Renal cortex interstitium (tissue), 11 donors: Measurements from ENCODE around the gene RBP3. TPM values are rescaled to one million over a fixed set of nuclear protein-coding genes. Genes with fewer than 3 reads are reported as not detected.

ENCODE experiments used
- DNase-seq, 11 donors: peaks; one replicate each; pipeline ENCODE4 v3.0.0-alpha.2; 2013; ENCODE audit warnings: low read depth in 9 of 11, low spot score in 4 of 11; ENCODE audit errors: extremely low read depth in 1 of 11
- polyA plus RNA-seq, 3 donors: library from polyadenylated mRNA; unstranded; fragments of 120-200 nt; gene quantifications; one replicate each; pipeline ENCODE4 v1.2.1, GENCODE V29; 2013; ENCODE audit not compliant: insufficient read length in 3 of 3

Gene RBP3
- polyA plus RNA-seq, 3 donors, result 0.06 to 0.16 (median 0.07) TPM

DNA sequence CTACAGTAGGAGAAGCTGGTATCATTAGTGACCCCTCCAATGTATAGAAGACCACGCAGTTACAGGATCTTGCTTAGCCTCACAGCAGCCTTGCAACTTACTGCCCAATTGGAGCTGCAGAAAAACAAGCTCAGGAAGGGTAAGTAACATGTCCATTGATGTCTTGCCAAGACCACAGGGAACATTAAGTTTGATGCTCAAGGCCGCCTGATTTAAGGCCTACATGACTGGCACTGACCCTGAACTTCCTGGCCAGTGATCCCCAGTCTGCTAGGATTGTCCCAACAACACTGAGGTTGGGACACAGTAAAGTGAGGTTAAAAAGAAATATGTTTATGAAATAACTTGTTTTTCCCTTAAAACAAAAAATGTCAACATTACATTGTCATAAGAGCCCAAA, 32.7 kb upstream of the RBP3 start:
- DNase-seq, result peak in 2 of 11 donors; percentile 28 to 34

DNA sequence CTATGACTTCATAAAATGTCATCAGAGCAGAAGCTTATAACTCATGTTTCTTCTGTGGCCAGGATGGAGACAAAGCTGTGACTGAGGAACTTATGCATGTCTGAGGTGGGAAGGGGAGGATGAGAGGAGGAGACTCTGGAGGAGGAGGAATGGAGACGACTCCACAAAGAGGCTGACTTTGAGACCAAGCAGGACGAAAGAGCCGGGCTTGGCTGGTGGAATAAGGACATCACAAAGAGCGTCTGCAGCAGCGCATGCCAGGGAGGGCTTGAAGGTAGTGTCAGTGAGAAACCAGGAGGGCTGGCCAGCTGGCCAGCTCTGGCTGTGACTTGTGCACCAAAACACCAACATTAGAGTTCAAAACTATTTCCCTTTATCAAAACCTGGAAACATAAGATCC, 32.0 kb upstream of the RBP3 start:
- DNase-seq, result no peak

DNA sequence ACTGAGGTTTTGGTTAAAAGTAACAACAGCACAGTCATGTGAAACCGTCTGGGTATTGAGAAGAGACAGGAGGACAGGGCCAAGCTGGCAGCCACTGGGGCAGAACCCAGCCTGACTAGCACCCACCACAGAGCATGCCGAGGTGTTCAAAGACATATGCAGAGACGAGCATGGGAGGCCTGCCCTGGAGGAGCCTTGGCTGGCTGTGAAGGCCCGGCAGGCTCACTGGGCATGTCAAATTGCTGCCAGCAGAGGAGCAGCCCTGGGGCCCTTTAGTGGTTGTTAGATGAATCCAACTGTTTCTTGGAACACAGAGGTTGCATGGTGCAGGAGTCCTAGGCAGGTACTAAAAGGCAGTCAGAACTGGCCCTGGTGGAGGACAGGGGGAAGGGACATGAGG, 30.9 kb upstream of the RBP3 start:
- no peak for DNase-seq

- DNase-seq, result no peak
These were observed 29.5 kb upstream of the RBP3 start for GRCh38 chr10:47318706-47319105.

DNA sequence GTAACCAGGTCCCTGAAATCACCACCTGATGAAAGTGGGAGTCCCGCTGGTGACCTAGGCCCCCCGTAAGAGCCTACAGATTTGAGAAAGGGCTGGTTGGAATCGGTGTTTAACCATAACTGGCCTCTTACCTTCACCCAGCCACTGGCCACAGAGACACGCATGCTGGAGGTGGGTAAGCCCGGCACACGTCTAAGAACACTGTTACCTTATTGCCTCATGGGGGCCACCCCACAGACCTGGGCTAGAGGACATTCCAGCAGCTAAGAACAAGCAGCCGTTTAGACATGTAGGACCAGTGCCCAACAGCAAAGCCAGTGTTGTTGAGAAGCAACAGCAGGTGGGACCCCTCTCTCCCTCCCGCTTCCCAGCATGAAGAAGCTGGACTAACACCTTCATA, 28.4 kb upstream of the RBP3 start:
- no peak for DNase-seq

GRCh38 chr10:47320812-47321211, 27.4 kb upstream of the RBP3 start:
- no peak for DNase-seq

- no peak for DNase-seq
These were observed 26.5 kb upstream of the RBP3 start for GRCh38 chr10:47321521-47322195.

- DNase-seq, result no peak
These were observed 25.7 kb upstream of the RBP3 start, which contains the start of gene GDF2 for GRCh38 chr10:47322300-47323061. TSS of gene GDF2 (plus strand) at chr10:47322454. CDS start at chr10:47322669, 215 bp downstream.

DNA sequence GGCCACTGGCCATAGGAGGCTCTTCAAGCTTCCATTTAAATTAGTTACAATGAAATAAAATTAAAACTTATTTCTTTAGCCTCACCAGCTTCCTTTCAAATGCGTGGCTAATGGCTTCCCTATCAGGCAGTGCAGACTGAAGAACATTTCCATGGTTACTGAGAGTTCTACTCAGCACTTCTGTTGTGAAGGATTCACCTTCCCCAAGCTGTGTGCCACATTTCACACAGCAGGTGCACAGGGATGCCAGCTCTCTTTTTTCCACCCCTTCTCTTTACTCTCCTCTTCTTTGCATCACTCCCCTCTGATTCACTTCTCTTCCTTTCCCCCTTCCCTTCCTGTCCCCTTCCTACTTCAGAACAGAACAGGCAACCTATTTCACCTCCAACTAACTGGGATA, 25.1 kb upstream of the RBP3 start:
- DNase-seq, result no peak

GRCh38 chr10:47323636-47324296, 24.4 kb upstream of the RBP3 start:
- no peak for DNase-seq

- DNase-seq, result no peak
These were observed 22.6 kb upstream of the RBP3 start for GRCh38 chr10:47325303-47326291.

GRCh38 chr10:47326306-47326926, 21.7 kb upstream of the RBP3 start:
- no peak for DNase-seq

- DNase-seq, result no peak
These were observed 21.2 kb upstream of the RBP3 start for GRCh38 chr10:47326927-47327330.

GRCh38 chr10:47329855-47330254, 18.3 kb upstream of the RBP3 start:
- DNase-seq, result no peak

- no peak for DNase-seq
These were observed 17.8 kb upstream of the RBP3 start for GRCh38 chr10:47330366-47330765.

DNA sequence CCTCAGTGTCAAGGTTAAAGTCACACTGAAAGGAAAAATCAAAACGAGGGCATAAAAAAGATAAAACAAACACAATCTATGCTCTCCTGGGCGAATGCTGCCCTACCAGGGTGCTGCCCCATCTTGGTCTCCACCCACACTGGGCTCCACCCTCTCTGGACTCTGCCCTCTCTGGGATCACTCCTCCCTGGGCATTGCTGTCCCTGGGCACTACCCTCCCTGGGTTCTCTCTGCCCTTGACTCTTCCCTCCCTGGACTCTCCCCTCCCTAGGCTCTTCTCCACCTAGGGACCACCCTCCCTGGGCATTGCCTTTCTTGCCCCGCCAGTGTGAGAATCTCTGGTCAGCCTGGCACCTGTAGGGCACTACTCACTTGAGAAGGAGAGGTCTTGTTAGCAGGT, 17.4 kb upstream of the RBP3 start:
- no peak for DNase-seq

DNA sequence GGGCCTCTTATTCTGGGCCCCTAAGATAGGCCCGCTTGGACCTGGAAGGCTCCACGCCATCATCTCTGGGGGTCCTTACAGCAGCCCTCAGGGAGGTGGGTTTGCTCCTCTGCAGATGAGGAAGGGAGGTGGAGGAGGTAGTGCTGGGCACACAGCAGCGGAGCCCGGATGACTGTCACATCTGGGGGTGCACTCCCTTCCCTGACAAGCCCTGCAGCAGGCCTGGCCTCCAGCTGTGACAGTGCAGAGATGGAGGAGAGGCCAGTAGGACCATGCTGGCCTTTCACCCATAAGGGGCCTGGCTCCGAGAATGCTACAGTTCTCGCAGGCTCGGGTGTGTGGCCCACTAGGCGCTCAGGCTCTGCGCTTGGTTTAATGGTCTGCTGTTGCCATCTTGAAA, 16.7 kb upstream of the RBP3 start:
- no peak for DNase-seq

DNA sequence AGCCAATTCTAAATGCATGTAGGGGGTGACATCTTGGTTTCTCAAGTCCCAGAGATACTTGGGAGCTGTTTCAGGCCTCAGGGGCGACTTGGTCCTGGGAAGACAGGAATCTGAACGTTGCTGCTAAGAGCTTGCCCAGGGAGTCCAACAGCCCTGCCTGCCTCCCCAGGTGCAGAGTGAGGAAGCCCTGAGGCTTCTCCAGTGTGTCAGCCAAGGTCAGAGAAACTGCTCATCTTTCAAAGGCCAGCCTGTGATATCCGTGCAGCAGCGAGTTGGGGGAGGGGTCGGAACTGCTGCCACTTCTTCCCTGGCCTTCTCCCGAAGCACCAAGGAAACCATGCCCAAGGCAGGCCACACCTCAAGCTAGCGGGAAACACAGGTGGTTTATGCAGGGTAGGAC, 16.2 kb upstream of the RBP3 start:
- peak in 1 of 11 donors; percentile 11 for DNase-seq

DNA sequence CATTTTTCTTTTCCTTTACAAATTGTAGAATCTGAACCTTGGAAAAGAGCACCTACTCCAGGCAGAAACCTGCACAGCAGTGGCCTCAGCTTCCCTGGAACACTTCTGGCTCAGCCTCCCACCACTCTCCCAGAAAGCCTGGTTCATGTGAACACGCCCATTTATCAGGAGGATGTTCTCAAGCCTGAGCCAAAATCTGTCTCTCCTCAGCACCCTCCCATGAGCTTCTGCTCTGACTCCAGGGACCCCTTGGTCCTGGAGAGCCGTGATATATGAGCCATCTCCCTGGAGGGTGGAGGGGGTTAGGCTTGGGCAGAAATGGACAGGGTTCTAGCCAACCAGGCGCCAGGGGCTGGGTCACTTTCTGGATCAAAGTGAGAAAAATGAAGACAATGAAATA, 15.8 kb upstream of the RBP3 start:
- DNase-seq, result no peak
